Natural killer cell (primary cell): Measurements from ENCODE around the gene MORN1. TPM values are rescaled to one million over a fixed set of nuclear protein-coding genes. Genes with fewer than 3 reads are reported as not detected.
A peak's percentile ranks its signal among the peaks of the same experiment; 100 is the strongest.

ENCODE experiments used
- ATAC-seq, 3 donors: fragments of 150-1000 bp in 2 of 3; fragments of 200-7000 bp in 1 of 3; cut with Tn5 transposase; 1 replicate in 1 of 3; 2 replicates in 2 of 3; pipeline ENCODE4 v1.10.0; 2021; ENCODE audit warnings: mild to moderate bottlenecking in 2 of 3, moderate library complexity in 2 of 3
- DNase-seq, 2 donors: peaks; one replicate each; pipeline versions ENCODE4 v3.0.0 to v3.0.0-alpha.2; 2013 to 2021; ENCODE audit warnings: mixed read lengths in 1 of 2
- H3K27ac ChIP-seq: one replicate; pipeline ENCODE4 v1.5.1; 2013; ENCODE audit warnings: mild to moderate bottlenecking, low read length
- H3K27me3 ChIP-seq: one replicate; pipeline ENCODE4 v1.6.1; 2013; ENCODE audit warnings: low read length; ENCODE audit not compliant: control insufficient read depth, insufficient read depth
- H3K36me3 ChIP-seq: one replicate; pipeline ENCODE4 v1.6.1; 2013; ENCODE audit warnings: low read length; ENCODE audit not compliant: control insufficient read depth, insufficient read depth
- H3K4me1 ChIP-seq: one replicate; pipeline ENCODE4 v1.6.1; 2013; ENCODE audit warnings: low read length; ENCODE audit not compliant: control insufficient read depth, insufficient read depth
- H3K4me3 ChIP-seq: one replicate; pipeline ENCODE4 v1.5.1; 2013; ENCODE audit warnings: low read length
- H3K9me3 ChIP-seq: one replicate; pipeline ENCODE4 v1.6.1; 2013; ENCODE audit warnings: low read length; ENCODE audit not compliant: control insufficient read depth, insufficient read depth
- H3K27ac Mint-ChIP-seq, 2 donors: one replicate each; pipeline ENCODE4 v1.8.0; 2022; ENCODE audit warnings: mild to moderate bottlenecking in 2 of 2, mixed read lengths in 2 of 2, moderate library complexity in 1 of 2
- H3K27me3 Mint-ChIP-seq, 2 donors: one replicate each; pipeline ENCODE4 v1.8.0; 2022; ENCODE audit warnings: low read depth in 2 of 2, mixed read lengths in 2 of 2
- H3K36me3 Mint-ChIP-seq: one replicate; pipeline ENCODE4 v1.8.0; 2022; ENCODE audit warnings: mixed read lengths
- H3K4me1 Mint-ChIP-seq, 2 donors: one replicate each; pipeline ENCODE4 v1.8.0; 2022; ENCODE audit warnings: mixed read lengths in 2 of 2
- H3K4me3 Mint-ChIP-seq: one replicate; pipeline ENCODE4 v1.8.0; 2022; ENCODE audit warnings: mild to moderate bottlenecking, moderate library complexity, mixed read lengths
- H3K9me3 Mint-ChIP-seq, 2 donors: one replicate each; pipeline ENCODE4 v1.8.0; 2022; ENCODE audit warnings: mixed read lengths in 2 of 2
- WGBS: methylation state at CpG from one replicate; pipeline ENCODE4 v1.1.7; 2013; ENCODE audit warnings: missing lambda C conversion rate; ENCODE audit not compliant: insufficient coverage; 5-methylcytosine and 5-hydroxymethylcytosine counted together
- intact Hi-C: fragments of 100-400 bp; cut with micrococcal nuclease; formaldehyde crosslinking; loops from one replicate; pipeline ENCODE4 v1.14.2; 2022
- total RNA-seq, 4 donors: library from RNA; stranded (reverse); fragments of 120-200 nt in 1 of 4; gene quantifications; one replicate each; pipeline versions ENCODE4 v1.2.3 to v1.2.4, GENCODE V29; 2013 to 2022
- TF ChIP-seq, protein P1 (sequence below): fragments of 200-600 bp; IDR thresholded peaks from one replicate; pipeline ENCODE4 v1.8.0; 2022; ENCODE audit warnings: antibody characterized with exemption

The MORN1 gene
- total RNA-seq, 3 donors from 2014 or later (not counting 1 experiment from before 2014, with no cell fraction given) = 8.0 to 9.3 (median 8.8) TPM

- H3K4me3 ChIP-seq = no peak overlapping the region
- H3K27me3 ChIP-seq = no peaks in the 10 kb centered on the region
- H3K27ac ChIP-seq = no peak overlapping the region
- intact Hi-C loops = no loop called here
- TF ChIP-seq, protein P1, sequence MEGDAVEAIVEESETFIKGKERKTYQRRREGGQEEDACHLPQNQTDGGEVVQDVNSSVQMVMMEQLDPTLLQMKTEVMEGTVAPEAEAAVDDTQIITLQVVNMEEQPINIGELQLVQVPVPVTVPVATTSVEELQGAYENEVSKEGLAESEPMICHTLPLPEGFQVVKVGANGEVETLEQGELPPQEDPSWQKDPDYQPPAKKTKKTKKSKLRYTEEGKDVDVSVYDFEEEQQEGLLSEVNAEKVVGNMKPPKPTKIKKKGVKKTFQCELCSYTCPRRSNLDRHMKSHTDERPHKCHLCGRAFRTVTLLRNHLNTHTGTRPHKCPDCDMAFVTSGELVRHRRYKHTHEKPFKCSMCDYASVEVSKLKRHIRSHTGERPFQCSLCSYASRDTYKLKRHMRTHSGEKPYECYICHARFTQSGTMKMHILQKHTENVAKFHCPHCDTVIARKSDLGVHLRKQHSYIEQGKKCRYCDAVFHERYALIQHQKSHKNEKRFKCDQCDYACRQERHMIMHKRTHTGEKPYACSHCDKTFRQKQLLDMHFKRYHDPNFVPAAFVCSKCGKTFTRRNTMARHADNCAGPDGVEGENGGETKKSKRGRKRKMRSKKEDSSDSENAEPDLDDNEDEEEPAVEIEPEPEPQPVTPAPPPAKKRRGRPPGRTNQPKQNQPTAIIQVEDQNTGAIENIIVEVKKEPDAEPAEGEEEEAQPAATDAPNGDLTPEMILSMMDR = no peak
- ATAC-seq (no peak), DNase-seq (no peak)
- H3K4me3 Mint-ChIP-seq = no peak overlapping the region
- no peaks in the 10 kb centered on the region for H3K9me3 ChIP-seq
- no peaks in the 10 kb centered on the region for H3K27me3 Mint-ChIP-seq
- no peaks in the 10 kb centered on the region for H3K36me3 Mint-ChIP-seq
- H3K4me1 Mint-ChIP-seq = peaks cover 5 to 9% of the 10 kb centered on the region in 2 donors
- no peak overlapping the region for H3K27ac Mint-ChIP-seq
- no peaks in the 10 kb centered on the region for H3K4me1 ChIP-seq
- peaks cover 68% of the 10 kb centered on the region for H3K36me3 ChIP-seq
- H3K9me3 Mint-ChIP-seq = no peaks in the 10 kb centered on the region
- 97% methylated on average over 19 of the region's 19 CpGs for WGBS
Observed at GRCh38 chr1:2403273-2403672, 11.9 kb upstream of the MORN1 start.

DNA sequence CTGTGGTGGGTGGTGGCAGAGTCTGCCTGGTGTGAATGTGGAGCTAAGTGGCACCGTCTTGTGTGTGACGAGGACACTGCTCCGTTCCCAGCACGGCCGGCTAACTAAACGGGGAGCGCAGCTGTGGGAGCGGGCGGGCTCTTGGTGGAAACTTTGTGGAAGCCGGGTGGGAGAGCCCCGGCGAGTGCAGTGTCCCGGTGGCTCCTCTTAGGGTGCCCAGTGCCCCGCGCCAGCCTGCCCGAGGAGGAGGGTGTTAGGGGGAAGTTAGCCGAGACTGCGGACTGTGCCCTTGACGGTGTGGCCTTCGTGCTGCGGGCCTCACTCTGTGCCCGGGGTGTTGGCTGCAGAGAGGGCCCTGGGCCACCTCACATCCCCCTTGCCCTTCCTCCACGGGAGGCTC, 11.1 kb upstream of the MORN1 start:
- Mint-ChIP-seq H3K4me1 (peaks cover 5 to 9% of the 10 kb centered on the region in 2 donors), H3K36me3 (no peaks in the 10 kb centered on the region), H3K9me3 (no peaks in the 10 kb centered on the region), H3K27ac (peak overlapping the region; percentile 38 to 78), H3K4me3 (no peak overlapping the region), H3K27me3 (no peaks in the 10 kb centered on the region)
- 96% methylated on average over 20 of the region's 23 CpGs for WGBS
- TF ChIP-seq, protein P1 = no peak
- intact Hi-C loops = no loop called here
- Histone ChIP-seq H3K27ac (no peak overlapping the region), H3K27me3 (no peaks in the 10 kb centered on the region), H3K9me3 (no peaks in the 10 kb centered on the region), H3K36me3 (peaks cover 71% of the 10 kb centered on the region), H3K4me3 (no peak overlapping the region), H3K4me1 (no peaks in the 10 kb centered on the region)
- no peak for ATAC-seq
- DNase-seq = no peak

DNA sequence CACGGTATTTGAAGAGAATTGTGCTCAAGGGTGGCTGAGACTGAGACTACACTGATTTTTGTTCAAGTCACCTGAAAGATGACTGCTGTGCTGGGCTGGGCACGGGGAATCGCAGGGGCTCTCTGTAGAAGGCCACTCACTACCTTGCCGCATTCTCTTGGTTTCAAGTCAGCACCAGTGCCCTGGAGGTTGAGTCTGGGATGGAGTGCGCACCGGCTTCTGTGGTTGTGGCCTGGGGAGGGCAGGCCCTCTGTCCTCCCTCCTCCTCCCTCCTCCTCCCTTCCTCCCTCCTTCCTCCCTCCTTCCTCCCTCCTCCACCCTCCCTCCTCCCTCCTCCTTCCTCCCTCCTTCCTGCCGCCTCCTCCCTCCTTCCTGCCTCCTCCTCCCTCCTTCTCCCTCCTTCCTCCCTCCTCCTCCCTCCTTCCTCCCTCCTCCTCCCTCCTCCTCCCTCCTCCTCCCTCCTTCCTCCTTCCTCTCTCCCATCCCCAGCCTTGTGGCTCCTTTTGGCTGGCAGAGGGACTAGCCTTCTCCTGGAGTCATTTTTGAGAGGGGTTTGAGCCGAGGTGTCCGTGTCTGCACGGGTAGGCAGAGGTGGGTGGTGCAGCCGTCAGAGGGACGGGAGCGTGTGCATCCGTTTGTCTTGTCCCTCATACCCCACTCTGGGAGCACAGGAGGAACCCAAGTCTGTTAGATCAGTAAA, 9.7 kb upstream of the MORN1 start:
- peaks cover 5 to 9% of the 10 kb centered on the region in 2 donors for H3K4me1 Mint-ChIP-seq
- H3K9me3 Mint-ChIP-seq = no peaks in the 10 kb centered on the region
- ATAC-seq (no peak), DNase-seq (no peak)
- H3K4me3 ChIP-seq = no peak overlapping the region
- H3K27ac ChIP-seq = no peak overlapping the region
- no peaks in the 10 kb centered on the region for H3K9me3 ChIP-seq
- peak overlapping the region; percentile 38 to 78 for H3K27ac Mint-ChIP-seq
- H3K4me1 ChIP-seq = no peaks in the 10 kb centered on the region
- 97% methylated on average over 11 of the region's 14 CpGs for WGBS
- TF ChIP-seq, protein P1 = no peak
- H3K36me3 ChIP-seq = peaks cover 77% of the 10 kb centered on the region
- intact Hi-C loops = no loop called here
- H3K27me3 Mint-ChIP-seq = no peaks in the 10 kb centered on the region
- no peaks in the 10 kb centered on the region for H3K27me3 ChIP-seq
- H3K4me3 Mint-ChIP-seq = no peak overlapping the region
- no peaks in the 10 kb centered on the region for H3K36me3 Mint-ChIP-seq

DNA sequence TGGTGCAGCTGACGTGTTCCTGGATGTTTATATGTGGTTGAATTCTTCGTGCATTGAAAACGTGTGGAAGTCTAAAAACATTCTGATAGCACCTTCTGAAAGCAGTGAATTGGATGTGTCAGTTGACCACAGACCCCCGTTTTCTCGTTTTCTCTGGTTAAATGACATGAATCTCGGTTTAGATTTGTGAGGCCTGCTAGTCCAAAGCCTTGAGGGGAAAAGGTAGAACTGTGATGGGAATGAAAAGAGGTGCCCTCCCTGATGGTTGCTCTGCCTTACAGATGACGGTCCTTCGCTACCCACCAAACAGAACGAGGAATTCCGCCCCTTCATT, 9.2 kb upstream of the MORN1 start:
- Mint-ChIP-seq H3K27ac (peak overlapping the region; percentile 20 to 37), H3K4me3 (no peak overlapping the region), H3K27me3 (no peaks in the 10 kb centered on the region), H3K4me1 (peaks cover 5 to 9% of the 10 kb centered on the region in 2 donors), H3K36me3 (no peaks in the 10 kb centered on the region), H3K9me3 (no peaks in the 10 kb centered on the region)
- Histone ChIP-seq H3K36me3 (peaks cover 78% of the 10 kb centered on the region), H3K27ac (no peak overlapping the region), H3K4me1 (no peaks in the 10 kb centered on the region), H3K27me3 (no peaks in the 10 kb centered on the region), H3K4me3 (no peak overlapping the region), H3K9me3 (no peaks in the 10 kb centered on the region)
- DNase-seq (no peak), ATAC-seq (no peak)
- intact Hi-C loops = no loop called here
- WGBS = 86% methylated on average over 10 of the region's 10 CpGs
- TF ChIP-seq, protein P1 = no peak
